Ishikawa (cell line): ENCODE measurements around the gene LRRC71.
A peak's percentile ranks its signal among the peaks of the same experiment; 100 is the strongest.

Experiments used
- CEBPB ChIP-seq: IDR thresholded peaks from 2 replicates; pipeline ENCODE4 v1.6.1; 2012
- CREB1 ChIP-seq: IDR thresholded peaks from 2 replicates; pipeline ENCODE4 v1.6.1; 2012; ENCODE audit warnings: low read depth
- EGR1 ChIP-seq: IDR thresholded peaks from 2 replicates; pipeline ENCODE4 v1.6.1; 2012
- EP300 ChIP-seq: IDR thresholded peaks from 2 replicates; pipeline ENCODE4 v1.6.1; 2012; ENCODE audit warnings: borderline replicate concordance
- FOXM1 ChIP-seq: IDR thresholded peaks from 2 replicates; pipeline ENCODE4 v1.6.1; 2012; ENCODE audit warnings: low read depth, borderline replicate concordance
- NFIC ChIP-seq: IDR thresholded peaks from 2 replicates; pipeline ENCODE4 v1.6.1; 2012
- RAD21 ChIP-seq: IDR thresholded peaks from 2 replicates; pipeline ENCODE4 v1.6.1; 2012; ENCODE audit warnings: low read depth
- TAF1 ChIP-seq: IDR thresholded peaks from 2 replicates; pipeline ENCODE4 v1.6.1; 2012; ENCODE audit warnings: low read depth, mild to moderate bottlenecking
- TCF12 ChIP-seq: IDR thresholded peaks from 2 replicates; pipeline ENCODE4 v1.6.1; 2012; ENCODE audit warnings: low read depth
- TEAD4 ChIP-seq: IDR thresholded peaks from 2 replicates; pipeline ENCODE4 v1.6.1; 2012
- YY1 ChIP-seq: IDR thresholded peaks from 2 replicates; pipeline ENCODE4 v1.6.1; 2012; ENCODE audit warnings: low read depth
- ZBTB7A ChIP-seq: IDR thresholded peaks from 2 replicates; pipeline ENCODE4 v1.6.1; 2012; ENCODE audit warnings: low read depth
- TF ChIP-seq, protein P1 (sequence below): IDR thresholded peaks from 2 replicates; pipeline ENCODE4 v1.6.1; 2012
- TF ChIP-seq, protein P2 (sequence below): IDR thresholded peaks from 2 replicates; pipeline ENCODE4 v1.6.1; 2012
- TF ChIP-seq, protein P3 (sequence below): IDR thresholded peaks from 2 replicates; pipeline ENCODE4 v1.6.1; 2012; ENCODE audit warnings: low read depth, mild to moderate bottlenecking

Gene LRRC71

DNA sequence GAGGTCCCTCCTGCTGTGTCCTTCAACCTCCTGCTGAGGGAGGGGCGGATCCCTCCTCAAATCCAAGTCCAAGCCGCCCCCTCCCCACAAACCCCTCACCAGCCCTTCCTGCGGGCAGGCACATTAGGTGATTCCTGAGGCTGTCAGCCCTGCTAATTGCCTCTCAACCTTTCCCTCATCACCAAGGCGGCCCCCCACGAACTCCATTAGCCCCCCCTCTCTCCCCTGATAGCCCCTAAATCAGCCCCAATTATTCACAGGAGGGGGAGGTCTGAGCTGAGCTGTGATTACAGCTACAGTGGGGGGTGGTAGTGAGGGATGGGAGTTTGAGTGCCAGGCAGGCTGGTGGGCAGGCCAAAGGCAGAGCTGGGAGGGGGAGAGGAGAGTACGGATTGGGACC lies 32.7 kb upstream of the LRRC71 start:
- TF ChIP-seq, protein P1, sequence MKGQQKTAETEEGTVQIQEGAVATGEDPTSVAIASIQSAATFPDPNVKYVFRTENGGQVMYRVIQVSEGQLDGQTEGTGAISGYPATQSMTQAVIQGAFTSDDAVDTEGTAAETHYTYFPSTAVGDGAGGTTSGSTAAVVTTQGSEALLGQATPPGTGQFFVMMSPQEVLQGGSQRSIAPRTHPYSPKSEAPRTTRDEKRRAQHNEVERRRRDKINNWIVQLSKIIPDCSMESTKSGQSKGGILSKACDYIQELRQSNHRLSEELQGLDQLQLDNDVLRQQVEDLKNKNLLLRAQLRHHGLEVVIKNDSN: no peak

DNA sequence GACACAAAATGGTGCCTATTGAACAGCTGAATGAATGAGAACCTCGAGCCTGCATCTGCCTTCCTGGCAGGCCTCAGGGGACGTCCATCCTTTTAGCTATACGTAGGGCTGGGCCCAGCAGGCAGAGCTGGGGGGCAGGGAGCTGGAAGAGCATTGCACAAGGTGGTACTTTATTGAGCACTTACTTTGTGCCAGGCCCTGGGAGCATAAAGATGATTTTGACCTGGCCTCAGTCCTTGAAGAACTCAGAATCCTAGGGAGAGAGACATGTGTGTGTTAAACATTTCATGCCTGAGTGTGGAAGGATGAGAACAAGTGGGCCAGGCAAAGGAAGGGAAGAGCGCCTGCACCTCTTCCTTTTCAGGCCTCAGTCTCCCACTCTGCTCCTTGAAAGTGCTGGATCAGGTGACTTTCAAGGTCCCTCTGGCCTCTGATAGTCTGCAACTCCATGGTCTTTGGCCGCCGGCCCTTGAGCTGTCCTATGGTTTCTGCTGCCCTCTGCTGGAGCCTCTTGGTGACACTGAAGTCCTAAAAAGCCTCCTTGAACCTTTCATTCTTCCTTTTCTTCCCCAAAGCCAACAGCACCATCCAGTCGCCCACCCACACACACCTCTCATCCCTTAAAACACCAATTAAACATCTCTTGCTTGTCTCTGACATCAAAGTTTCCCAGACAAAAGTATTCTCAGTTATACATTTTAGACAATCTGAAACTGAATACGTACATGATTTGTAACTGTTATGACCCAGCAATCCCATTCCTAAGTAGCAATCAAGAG lies 30.4 kb upstream of the LRRC71 start:
- TF ChIP-seq, protein P1: peak; percentile 87
- no peak for TF ChIP-seq TCF12
- peak; percentile 93 for TF ChIP-seq RAD21

DNA sequence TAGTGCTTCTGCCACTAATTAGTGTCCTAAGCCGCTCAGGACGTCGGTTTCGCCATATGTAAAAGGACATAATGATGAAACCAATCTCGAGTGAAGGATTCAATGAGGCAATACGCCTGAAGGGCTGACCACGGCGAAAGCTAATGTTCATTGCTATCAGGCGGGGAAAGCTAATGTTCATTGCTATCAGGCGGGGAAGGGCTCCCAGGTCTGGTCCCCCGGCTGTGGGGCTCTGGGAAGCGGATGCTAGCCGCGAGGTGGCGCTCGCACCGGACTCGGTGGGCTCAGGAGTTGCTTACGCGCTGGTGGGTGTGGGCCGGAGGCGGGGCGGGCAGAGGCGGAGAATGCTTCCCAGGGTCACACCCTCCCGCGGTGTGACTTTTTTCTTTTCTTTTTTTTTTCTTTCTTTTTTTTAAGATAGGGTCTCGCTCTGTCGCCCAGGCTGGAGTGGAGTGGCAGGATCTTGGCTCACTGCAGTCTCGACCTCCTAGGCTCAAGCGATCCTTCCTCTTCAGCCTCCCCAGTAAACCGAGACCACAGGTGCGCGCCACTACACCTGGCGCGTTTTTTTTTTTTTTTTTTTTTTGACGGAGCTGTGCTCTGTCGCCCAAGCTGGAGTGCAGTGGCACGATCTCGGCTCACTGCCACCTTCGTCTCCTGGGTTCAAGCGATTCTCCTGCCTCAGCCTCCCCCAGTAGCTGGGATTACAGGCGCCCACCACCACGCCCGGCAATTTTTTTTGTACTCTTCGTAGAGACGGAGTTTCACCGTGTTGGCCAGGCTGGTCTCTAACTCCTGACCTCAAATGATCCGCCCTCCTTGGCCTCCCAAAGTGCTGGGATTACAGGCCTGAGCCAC lies 28.0 kb upstream of the LRRC71 start:
- peak; percentile 49; the same call in 1 of the 2 replicates for TF ChIP-seq TEAD4
- TF ChIP-seq CREB1: peak; percentile 19; the same call in 1 of the 2 replicates
- TF ChIP-seq, protein P1: 0 out of 2 replicates have a peak, but pooled peaks have one; percentile 5
- peak; percentile 46; the same call in 1 of the 2 replicates for TF ChIP-seq ZBTB7A
- no peak for TF ChIP-seq YY1
- TF ChIP-seq TCF12: 0 out of 2 replicates have a peak, but pooled peaks have one; percentile 37
- TF ChIP-seq, protein P2, sequence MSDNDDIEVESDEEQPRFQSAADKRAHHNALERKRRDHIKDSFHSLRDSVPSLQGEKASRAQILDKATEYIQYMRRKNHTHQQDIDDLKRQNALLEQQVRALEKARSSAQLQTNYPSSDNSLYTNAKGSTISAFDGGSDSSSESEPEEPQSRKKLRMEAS: peak; percentile 55; the same call in 1 of the 2 replicates
- no peak; the same call in 1 of the 2 replicates for TF ChIP-seq NFIC
- TF ChIP-seq RAD21: peak; percentile 68

DNA sequence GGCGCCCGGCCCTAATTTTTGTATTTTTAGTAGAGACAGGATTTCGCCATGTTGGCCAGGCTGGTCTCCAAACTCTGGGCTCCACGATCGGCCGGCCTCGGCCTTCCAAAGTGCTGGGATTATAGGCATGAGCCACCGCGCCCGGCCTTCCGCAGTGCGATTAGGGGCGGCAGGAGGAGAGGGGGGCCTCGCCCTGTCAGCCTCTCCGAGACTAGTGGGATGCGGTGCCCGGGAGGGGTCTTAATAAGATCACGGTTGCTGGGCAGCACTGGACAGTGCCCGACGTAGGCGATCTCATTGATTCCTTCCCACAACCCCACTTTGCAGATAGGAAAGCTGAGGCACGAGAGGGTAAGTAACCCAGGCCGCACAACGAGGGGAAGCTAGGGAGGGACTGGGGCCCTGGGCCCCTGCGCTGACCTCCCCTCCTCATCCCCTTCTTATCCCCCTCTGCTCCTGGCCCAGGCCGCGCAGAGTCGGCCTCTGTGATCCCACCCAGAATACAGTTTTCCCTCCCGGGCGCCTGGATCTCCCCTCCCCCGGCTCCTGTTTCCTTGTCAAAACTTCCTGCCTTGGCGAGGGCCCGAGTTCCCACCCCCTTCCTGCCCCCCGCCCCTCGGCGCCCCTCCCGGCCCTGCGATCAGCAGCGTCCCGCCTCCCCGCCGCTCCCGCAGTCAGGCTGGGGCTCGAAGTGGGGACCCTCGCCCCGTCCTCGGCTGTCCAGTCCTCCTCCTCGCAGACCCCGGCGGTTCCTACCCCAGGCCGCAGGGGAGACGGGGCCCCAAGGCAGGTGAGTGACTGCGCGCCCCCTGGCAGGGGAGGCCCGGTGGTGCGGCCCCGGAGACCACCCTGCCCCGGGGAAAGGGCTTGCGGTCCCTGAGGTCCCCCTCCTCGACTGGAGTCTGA lies 27.1 kb upstream of the LRRC71 start, which contains the start of gene PEAR1:
PEAR1 (plus strand) TSS at position 671 of the 906 bp plus-strand sequence. CDS start 10,209 bp downstream, outside the sequence.
- TF ChIP-seq ZBTB7A (no peak), EGR1 (no peak)

DNA sequence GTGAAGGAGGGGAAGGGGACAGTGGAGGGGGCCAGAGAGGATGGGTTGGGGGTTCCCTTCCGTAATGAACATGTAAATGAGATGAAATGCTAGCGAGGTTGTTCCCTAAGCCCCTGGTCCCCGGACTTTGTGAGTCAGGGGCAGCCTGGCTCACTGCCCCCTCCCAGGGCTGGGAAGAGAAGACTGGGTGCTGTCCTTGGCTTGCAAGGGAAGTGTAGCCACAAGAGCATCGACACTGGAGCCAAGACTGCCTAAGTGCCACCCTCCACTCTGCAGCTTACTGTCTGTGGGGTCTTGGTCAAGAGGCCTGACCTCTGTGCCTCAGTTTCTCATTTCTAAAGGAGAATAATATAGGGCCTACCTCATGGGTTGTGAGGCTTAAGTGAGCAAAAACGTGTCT lies 26.4 kb upstream of the LRRC71 start:
- TF ChIP-seq CEBPB: no peak
- no peak for TF ChIP-seq NFIC

DNA sequence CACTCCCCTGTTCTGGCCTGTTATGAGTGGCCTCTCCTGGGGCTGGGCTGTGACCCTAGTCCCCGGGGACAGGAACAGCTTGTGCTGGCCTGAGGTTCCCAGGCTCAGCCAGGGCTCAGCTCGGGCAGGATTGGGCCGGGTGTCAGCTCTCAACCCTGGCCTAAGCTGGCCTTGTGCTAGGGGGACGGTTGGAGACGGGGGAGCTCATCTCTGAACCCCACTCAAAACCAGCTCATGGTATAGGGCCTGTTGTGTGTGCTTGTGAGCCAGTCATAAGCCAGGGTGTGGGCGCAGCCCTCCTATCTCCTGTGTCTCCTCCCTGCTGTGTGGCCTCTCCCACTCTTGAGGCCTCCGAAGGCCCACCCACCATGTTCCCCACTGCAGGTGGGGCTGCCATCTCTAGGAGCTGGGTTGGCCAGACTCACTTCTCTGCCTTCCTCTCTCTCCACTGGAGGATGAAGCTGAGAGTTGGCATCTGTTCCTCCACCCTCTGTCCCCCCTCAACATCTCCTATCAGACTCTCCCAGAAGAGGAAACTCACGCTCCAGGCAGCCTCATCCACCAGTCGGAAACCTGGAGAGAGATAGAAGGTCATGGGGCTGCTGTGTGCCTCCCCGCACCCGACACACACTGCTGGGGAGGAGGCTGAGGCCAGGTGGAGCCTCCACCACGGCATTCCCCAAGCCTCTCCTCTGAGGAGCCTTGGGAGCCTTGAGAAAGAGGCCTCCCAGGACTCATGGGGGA lies 25.5 kb upstream of the LRRC71 start:
- TF ChIP-seq YY1 (no peak), CEBPB (no peak), FOXM1 (no peak), CREB1 (no peak), EGR1 (no peak), NFIC (no peak), TEAD4 (no peak), TAF1 (no peak), ZBTB7A (no peak), EP300 (no peak), TCF12 (no peak), RAD21 (no peak)
- TF ChIP-seq, protein P2: no peak
- TF ChIP-seq, protein P3, sequence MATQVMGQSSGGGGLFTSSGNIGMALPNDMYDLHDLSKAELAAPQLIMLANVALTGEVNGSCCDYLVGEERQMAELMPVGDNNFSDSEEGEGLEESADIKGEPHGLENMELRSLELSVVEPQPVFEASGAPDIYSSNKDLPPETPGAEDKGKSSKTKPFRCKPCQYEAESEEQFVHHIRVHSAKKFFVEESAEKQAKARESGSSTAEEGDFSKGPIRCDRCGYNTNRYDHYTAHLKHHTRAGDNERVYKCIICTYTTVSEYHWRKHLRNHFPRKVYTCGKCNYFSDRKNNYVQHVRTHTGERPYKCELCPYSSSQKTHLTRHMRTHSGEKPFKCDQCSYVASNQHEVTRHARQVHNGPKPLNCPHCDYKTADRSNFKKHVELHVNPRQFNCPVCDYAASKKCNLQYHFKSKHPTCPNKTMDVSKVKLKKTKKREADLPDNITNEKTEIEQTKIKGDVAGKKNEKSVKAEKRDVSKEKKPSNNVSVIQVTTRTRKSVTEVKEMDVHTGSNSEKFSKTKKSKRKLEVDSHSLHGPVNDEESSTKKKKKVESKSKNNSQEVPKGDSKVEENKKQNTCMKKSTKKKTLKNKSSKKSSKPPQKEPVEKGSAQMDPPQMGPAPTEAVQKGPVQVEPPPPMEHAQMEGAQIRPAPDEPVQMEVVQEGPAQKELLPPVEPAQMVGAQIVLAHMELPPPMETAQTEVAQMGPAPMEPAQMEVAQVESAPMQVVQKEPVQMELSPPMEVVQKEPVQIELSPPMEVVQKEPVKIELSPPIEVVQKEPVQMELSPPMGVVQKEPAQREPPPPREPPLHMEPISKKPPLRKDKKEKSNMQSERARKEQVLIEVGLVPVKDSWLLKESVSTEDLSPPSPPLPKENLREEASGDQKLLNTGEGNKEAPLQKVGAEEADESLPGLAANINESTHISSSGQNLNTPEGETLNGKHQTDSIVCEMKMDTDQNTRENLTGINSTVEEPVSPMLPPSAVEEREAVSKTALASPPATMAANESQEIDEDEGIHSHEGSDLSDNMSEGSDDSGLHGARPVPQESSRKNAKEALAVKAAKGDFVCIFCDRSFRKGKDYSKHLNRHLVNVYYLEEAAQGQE: no peak
- TF ChIP-seq, protein P1: no peak
